Mesothelial cell of epicardium (in vitro differentiated cells): ENCODE results near the gene DBNDD2. TPM values are rescaled to one million over a fixed set of nuclear protein-coding genes. Genes with fewer than 3 reads are reported as not detected.

Experiments used
- DNase-seq, 2 experiments: peaks; one replicate each; pipeline ENCODE4 v3.0.0; 2021; ENCODE audit warnings: low spot score in 2 of 2; ENCODE audit not compliant: unreplicated experiment in 2 of 2
- H3K27ac Mint-ChIP-seq: 2 replicates; pipeline ENCODE4 v1.8.0; 2021; ENCODE audit warnings: mixed read lengths
- H3K27me3 Mint-ChIP-seq: 2 replicates; pipeline ENCODE4 v1.8.0; 2021; ENCODE audit warnings: low read depth, mixed read lengths
- H3K36me3 Mint-ChIP-seq: 2 replicates; pipeline ENCODE4 v1.8.0; 2021; ENCODE audit warnings: mixed read lengths
- H3K4me1 Mint-ChIP-seq: 2 replicates; pipeline ENCODE4 v1.8.0; 2021; ENCODE audit warnings: mixed read lengths
- H3K4me3 Mint-ChIP-seq: 2 replicates; pipeline ENCODE4 v1.8.0; 2021; ENCODE audit warnings: mild to moderate bottlenecking, moderate library complexity, mixed read lengths
- H3K9me3 Mint-ChIP-seq: 2 replicates; pipeline ENCODE4 v1.8.0; 2021; ENCODE audit warnings: mixed read lengths
- total RNA-seq: library from RNA; stranded (reverse); gene quantifications from 3 replicates; pipeline ENCODE4 v1.2.1, GENCODE V29; 2021
- TF ChIP-seq, protein P1 (sequence below): fragments of 200-600 bp; sonication (generic); IDR thresholded peaks from one replicate; pipeline ENCODE4 v1.5.0; 2021; ENCODE audit warnings: antibody characterized with exemption; ENCODE audit not compliant: unreplicated experiment

Gene DBNDD2
- total RNA-seq, 1 donor from 2014 or later = 10.5 TPM

DNA sequence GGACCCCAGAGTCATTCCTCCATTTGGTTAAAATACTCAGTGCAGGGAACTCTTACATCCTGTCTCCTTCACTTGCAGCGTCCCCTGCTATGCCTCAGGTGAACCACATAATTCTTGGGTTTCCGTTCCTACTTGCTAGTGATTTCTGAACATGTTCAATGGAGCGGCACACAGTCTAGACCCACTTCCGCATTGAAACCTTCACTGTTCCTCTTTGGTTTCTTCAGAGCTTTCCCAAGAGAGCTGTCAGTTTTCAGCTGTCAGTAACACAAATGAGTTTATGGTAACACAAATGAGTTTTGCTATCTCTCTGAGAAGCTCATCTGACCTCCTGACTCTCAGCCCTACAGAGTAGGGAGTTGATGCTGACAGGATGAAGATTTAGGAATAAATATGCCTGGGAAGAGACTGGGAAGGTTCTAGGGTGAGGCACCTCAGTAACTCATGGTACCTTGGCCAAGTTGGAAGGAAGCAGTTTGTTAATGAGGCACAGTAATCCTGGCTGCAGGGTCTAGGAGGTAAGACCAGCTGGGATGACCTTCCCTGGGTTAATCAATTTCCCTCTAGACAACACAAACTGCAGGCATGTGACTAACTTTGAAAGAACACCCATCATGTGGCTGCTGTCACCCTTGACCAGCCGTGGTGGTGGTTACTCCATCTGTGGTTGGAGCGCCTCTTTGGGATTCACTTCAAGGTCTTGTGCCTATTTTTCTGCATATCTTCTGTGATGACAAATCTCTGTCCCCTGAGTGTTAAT, 39.7 kb upstream of the DBNDD2 start:
- Mint-ChIP-seq H3K9me3 (no peaks in the 10 kb centered on the region), H3K27ac (no peak overlapping the region), H3K36me3 (peaks cover 18% of the 10 kb centered on the region), H3K4me1 (peaks cover 12% of the 10 kb centered on the region), H3K4me3 (no peak overlapping the region), H3K27me3 (no peaks in the 10 kb centered on the region)
- no peak for DNase-seq
- TF ChIP-seq, protein P1, sequence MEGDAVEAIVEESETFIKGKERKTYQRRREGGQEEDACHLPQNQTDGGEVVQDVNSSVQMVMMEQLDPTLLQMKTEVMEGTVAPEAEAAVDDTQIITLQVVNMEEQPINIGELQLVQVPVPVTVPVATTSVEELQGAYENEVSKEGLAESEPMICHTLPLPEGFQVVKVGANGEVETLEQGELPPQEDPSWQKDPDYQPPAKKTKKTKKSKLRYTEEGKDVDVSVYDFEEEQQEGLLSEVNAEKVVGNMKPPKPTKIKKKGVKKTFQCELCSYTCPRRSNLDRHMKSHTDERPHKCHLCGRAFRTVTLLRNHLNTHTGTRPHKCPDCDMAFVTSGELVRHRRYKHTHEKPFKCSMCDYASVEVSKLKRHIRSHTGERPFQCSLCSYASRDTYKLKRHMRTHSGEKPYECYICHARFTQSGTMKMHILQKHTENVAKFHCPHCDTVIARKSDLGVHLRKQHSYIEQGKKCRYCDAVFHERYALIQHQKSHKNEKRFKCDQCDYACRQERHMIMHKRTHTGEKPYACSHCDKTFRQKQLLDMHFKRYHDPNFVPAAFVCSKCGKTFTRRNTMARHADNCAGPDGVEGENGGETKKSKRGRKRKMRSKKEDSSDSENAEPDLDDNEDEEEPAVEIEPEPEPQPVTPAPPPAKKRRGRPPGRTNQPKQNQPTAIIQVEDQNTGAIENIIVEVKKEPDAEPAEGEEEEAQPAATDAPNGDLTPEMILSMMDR = no peak

DNA sequence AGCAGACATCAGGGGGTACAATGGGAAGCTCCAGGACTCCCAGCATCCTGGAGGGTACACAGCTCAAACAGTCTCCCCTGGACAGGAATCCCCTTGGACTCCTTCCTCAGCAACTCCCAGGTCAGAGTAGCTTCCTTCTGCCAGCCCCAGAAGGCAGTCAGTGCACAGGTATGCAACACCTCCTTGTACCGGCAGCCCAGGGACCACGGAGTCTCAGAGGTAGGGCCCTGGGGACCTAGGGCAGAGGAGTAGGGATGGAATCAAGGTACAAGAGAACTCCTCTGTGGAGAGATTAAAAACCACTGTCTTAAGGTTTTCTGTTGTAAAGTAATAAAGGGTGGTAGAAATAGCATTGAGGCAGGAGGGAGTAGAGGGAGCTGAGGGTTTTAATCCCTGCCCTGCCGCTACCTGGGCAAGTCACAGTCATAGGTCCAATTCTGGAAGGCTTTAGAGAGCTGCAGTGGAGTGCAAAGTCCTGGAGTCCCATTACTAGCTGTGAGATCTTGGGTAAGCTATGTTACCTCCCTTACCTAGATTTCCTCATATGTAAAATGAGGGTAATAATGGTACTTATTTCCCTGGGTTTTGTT, 37.4 kb upstream of the DBNDD2 start:
- no peaks in the 10 kb centered on the region for H3K9me3 Mint-ChIP-seq
- no peaks in the 10 kb centered on the region for H3K27me3 Mint-ChIP-seq
- H3K4me1 Mint-ChIP-seq = peaks cover 2% of the 10 kb centered on the region
- no peak for DNase-seq
- H3K36me3 Mint-ChIP-seq = peaks cover 18% of the 10 kb centered on the region
- H3K4me3 Mint-ChIP-seq = no peak overlapping the region
- H3K27ac Mint-ChIP-seq = no peak overlapping the region
- TF ChIP-seq, protein P1 = no peak

DNA sequence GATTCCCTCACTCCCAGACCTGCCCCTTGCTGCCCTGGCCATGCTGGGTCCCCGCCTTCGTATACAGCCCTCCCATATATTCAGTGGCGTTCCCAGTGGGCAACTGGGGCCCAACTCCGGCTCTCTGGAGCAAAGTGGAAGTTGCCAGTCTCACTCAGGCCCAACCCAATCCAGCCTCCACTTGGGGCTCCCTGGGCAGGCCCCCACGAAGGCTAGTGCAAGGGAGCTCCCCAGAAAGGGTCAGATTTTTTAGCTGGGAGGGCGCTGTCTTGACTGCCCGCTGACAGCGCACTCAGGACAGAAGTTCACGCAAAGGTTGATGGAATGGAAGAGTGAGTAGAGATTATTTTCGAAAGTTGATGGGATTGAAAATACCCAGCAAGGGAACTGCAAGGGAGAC, 35.8 kb upstream of the DBNDD2 start:
- no peak for DNase-seq
- no peak overlapping the region for H3K27ac Mint-ChIP-seq
- peaks cover 2% of the 10 kb centered on the region for H3K4me1 Mint-ChIP-seq
- H3K4me3 Mint-ChIP-seq = peak overlapping the region; percentile 31
- no peaks in the 10 kb centered on the region for H3K27me3 Mint-ChIP-seq
- H3K9me3 Mint-ChIP-seq = no peaks in the 10 kb centered on the region
- peaks cover 9% of the 10 kb centered on the region for H3K36me3 Mint-ChIP-seq
- TF ChIP-seq, protein P1 = no peak

DNA sequence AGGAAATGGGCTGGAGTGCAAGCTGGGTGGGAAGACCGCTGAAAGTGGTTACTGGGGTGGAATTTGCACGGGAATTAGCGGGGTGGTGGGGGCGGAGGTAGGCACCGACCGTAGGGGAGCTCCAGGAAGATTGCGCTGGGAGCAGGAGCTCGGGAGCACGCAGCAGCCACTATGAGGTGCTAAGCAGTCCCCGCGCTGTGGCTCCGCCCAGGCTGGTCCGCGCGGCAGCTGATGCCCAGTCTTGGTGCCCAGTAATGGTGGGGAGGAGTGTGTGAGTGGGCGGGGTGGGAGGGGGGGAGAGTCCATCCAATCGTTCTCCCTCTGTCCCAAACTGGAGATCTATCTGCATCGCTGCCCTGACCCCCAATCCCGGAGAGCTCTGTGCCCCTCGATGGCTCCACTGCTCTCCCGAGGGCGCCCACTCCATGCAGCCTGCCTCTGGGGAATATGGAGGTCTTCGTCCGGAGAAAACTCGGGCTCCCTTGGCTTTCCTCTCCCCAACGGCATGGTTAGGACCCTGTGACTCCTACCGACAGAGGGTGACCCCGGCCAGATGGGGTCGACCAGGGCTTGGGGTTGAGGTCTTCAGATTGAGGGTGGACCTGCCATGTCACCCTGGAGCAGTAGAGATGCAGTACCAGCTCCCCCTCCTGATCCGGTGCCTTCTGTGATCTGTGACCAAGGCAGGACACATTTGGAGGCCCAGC, 35.3 kb upstream of the DBNDD2 start:
- no peak for DNase-seq
- H3K27me3 Mint-ChIP-seq = no peaks in the 10 kb centered on the region
- H3K4me1 Mint-ChIP-seq = peaks cover 2% of the 10 kb centered on the region
- peak overlapping the region; percentile 83 for H3K4me3 Mint-ChIP-seq
- H3K27ac Mint-ChIP-seq = no peak overlapping the region
- TF ChIP-seq, protein P1 = no peak
- no peaks in the 10 kb centered on the region for H3K9me3 Mint-ChIP-seq
- H3K36me3 Mint-ChIP-seq = peaks cover 5% of the 10 kb centered on the region

DNA sequence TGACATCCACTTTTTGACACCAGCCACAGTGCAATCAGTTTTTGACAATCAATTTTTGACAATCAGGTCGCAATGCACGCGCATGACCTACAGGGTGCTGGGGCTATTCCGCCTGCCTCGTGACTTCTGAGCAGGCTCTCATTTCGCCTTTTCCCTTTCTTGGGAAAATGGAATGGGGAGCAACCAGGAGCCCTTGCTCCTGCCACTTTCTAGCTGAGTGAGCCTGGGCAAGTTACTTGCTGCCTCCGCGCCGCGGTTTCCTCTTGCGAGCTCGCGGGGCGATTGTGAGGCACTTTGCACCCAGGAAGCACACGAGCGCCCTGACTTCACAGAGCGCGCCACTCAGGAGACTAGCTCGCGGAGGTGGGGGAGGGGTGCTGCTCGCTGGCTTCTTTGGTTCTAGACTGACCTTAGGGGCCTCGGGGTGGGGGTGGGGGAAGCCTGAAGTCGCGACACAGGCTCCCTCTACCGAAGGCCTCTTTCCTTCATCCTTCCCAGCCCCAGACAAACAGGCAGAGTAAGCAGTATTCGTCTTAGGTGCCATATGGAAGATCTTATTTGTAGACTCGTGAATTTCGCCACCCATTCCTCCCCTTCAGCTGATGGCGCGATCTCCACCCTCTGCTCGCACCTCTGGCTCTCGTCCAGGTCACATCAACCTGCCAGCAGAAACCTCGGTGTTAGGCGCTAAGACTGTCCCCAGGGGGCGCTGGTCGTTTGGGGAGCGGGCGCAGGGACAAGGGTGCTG, 34.6 kb upstream of the DBNDD2 start:
- Mint-ChIP-seq H3K36me3 (peaks cover 2% of the 10 kb centered on the region), H3K27me3 (no peaks in the 10 kb centered on the region), H3K4me3 (peak overlapping the region; percentile 83), H3K9me3 (no peaks in the 10 kb centered on the region), H3K27ac (peak overlapping the region; percentile 68), H3K4me1 (peaks cover 2% of the 10 kb centered on the region)
- DNase-seq = peak; percentile 74 to 89
- TF ChIP-seq, protein P1 = peak; percentile 78
